ENCODE results near the gene PSMD13. TPM values are rescaled to one million over a fixed set of nuclear protein-coding genes. Genes with fewer than 3 reads are reported as not detected.

The PSMD13 gene
- total RNA-seq, 1 experiment from 2014 or later, result 141 TPM

- Histone ChIP-seq H3K56ac (ENCODE audit: insufficient read length, low read depth, low read length) (no peak overlapping the region), H3K27ac (ENCODE audit: insufficient read length, low read depth, low read length) (no peak overlapping the region), H2BK15ac (ENCODE audit: low read depth, low read length) (no peak overlapping the region), H4K5ac (ENCODE audit: insufficient read length, low read depth, low read length) (no peak overlapping the region), H3T11ph (ENCODE audit: low read length) (no peak overlapping the region), H3K14ac (ENCODE audit: insufficient read depth, low read length) (no peak overlapping the region), H2BK12ac (ENCODE audit: insufficient read length, low read depth, low read length) (no peak overlapping the region), H3K4ac (ENCODE audit: low read depth, low read length) (no peak overlapping the region), H3K27me3 (ENCODE audit: insufficient read depth, low read length) (no peaks in the 10 kb centered on the region), H2AK5ac (ENCODE audit: insufficient read length, low read length) (no peak overlapping the region), H2BK5ac (ENCODE audit: insufficient read length, low read length) (no peak overlapping the region), H2BK120ac (ENCODE audit: low read depth, low read length, poor library complexity, severe bottlenecking) (no peak overlapping the region), H3K9me3 (ENCODE audit: control insufficient read depth, low read depth, low read length) (no peaks in the 10 kb centered on the region), H3K4me2 (ENCODE audit: insufficient read depth, insufficient read length, low read length) (no peak overlapping the region), H3K9ac (ENCODE audit: extremely low read depth, insufficient read length, low read length) (no peak overlapping the region), H3K23me2 (ENCODE audit: insufficient read length, low read depth, low read length, poor library complexity, severe bottlenecking) (no peaks in the 10 kb centered on the region), H3K18ac (ENCODE audit: insufficient read length, low read depth, low read length) (no peak overlapping the region), H4K8ac (replicated peaks; ENCODE audit: insufficient read length, low read depth, low read length) (no peak overlapping the region), H4K20me1 (ENCODE audit: control insufficient read depth, insufficient read depth, insufficient read length) (no peaks in the 10 kb centered on the region), H3K23ac (ENCODE audit: insufficient read length, low read depth, low read length) (no peak overlapping the region), H2BK20ac (ENCODE audit: low read depth, low read length, poor library complexity, severe bottlenecking) (no peak overlapping the region), H2AFZ (ENCODE audit: low read length) (no peak overlapping the region), H3K4me1 (ENCODE audit: insufficient read depth, low read length) (no peaks in the 10 kb centered on the region), H4K91ac (ENCODE audit: insufficient read length, low read depth, low read length) (no peak overlapping the region), H3K79me2 (ENCODE audit: insufficient read depth, low read length) (no peaks in the 10 kb centered on the region), H3K79me1 (ENCODE audit: insufficient read depth, low read depth, low read length, poor library complexity, severe bottlenecking) (no peaks in the 10 kb centered on the region)
- TF ChIP-seq CTCF (conservative IDR thresholded peaks at IDR 0.05), result no peak
- no peak for DNase-seq
- Mint-ChIP-seq H3K4me3 (no peak overlapping the region), H3K36me3 (ENCODE audit: insufficient read depth in 1 of 3, low read depth in 3 of 3) (peaks cover 7 to 23% (median 19%) of the 10 kb centered on the region in 3 experiments), H3K27ac (peak overlapping the region in 1 of 3 experiments; percentile 59; a peak in 1 of 7 replicates), H3K9me3 (peaks cover 0 to 6% of the 10 kb centered on the region in 2 experiments; a peak in 4 of 5 replicates), H3K4me1 (no peaks in the 10 kb centered on the region), H3K27me3 (ENCODE audit: low read depth) (peaks cover 1% of the 10 kb centered on the region)
- no CpG with 5 or more reads among the region's 8 CpGs for WGBS (ENCODE audit: extremely low coverage, insufficient read length, low lambda C conversion rate)
Measured at GRCh38 chr11:199782-200181, 37.0 kb upstream of the PSMD13 start.

All from H9 (cell line).